ENCODE data around the gene MOGAT2.

DNA sequence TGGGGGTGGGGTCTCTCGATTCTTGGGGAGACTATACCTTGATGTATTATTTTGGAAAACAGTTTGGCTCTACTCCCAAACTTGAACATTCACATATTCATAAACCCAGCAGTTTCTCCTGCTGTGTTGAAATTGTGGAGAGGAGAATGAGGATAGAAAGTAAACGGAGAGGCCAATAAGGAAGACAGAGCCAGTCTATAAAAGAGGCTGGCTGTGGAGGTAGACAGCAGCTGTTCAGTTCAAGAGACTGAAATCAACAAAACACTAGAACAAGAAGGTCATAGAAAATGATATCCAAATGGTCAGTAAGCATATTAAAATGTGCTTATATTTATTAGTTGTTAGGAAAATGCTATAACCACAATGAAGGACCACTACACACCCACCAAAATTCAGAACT, 1.9 kb upstream of the MOGAT2 start:
- TF ChIP-seq, protein P1, sequence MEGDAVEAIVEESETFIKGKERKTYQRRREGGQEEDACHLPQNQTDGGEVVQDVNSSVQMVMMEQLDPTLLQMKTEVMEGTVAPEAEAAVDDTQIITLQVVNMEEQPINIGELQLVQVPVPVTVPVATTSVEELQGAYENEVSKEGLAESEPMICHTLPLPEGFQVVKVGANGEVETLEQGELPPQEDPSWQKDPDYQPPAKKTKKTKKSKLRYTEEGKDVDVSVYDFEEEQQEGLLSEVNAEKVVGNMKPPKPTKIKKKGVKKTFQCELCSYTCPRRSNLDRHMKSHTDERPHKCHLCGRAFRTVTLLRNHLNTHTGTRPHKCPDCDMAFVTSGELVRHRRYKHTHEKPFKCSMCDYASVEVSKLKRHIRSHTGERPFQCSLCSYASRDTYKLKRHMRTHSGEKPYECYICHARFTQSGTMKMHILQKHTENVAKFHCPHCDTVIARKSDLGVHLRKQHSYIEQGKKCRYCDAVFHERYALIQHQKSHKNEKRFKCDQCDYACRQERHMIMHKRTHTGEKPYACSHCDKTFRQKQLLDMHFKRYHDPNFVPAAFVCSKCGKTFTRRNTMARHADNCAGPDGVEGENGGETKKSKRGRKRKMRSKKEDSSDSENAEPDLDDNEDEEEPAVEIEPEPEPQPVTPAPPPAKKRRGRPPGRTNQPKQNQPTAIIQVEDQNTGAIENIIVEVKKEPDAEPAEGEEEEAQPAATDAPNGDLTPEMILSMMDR (IDR thresholded peaks at IDR 0.05; ENCODE audit: insufficient read depth, low read depth, low read length), result no peak
- TF ChIP-seq EZH2 (IDR thresholded peaks at IDR 0.05; ENCODE audit: insufficient read depth, low read length), result no peak

Measured in astrocyte (in vitro differentiated cells and primary cell).